ENCODE data around the gene MCU.
A peak's percentile ranks its signal among the peaks of the same experiment; 100 is the strongest.
"Not testable (repeated sequence)": the region's sequence is repeated elsewhere in the genome, so short reads cannot be mapped to it uniquely, and the experiment has no call there.

Gene MCU

DNA sequence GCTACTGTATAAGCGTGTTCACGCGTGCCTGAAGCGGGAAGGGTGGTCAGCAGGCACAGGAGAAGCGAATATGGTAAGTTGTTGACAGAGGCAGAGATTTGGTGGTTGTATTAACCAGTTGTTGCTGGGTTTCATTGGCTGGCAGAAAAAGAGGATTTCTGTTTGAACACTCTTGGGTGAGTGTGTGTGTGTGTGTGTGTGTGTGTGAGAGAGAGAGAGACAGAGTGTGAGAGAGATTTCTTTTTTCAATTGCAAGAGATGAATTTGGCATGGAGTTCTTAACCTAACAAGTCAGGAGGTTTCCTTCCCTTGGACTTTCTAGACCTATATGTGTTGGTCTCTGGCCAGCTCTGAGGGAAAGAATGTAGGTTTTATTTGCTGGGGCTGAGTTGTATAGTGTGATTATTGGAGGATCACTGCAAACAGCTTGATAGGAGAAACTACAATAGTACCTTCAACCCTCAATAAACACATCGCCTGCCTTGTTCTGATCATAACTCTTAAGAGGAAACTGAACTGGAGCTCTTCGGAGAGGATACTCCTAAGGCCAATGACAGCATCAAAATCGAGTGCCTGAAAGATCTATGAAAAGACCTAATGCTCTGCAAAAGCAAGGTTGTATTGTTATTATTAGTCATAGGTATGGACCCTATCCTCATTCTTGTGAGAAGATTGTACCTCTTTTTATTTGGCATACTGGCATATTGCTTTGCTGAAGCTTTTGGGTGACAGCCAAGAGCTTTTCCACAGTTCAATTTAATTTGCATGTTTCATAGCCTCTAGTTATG lies 1.2 kb downstream of the MCU start:
- Histone ChIP-seq H3K9me3 (replicated peaks in 1 of 11) (no peaks in the 10 kb centered on the region), H3K4me3 (peak overlapping the region; percentile 75 to 91 (median 86)), H3K9ac (peak overlapping the region; percentile 92 to 98 (median 96)), H3K27ac (peak overlapping the region; percentile 89 to 98 (median 93); a peak in 21 of 22 replicates), H3K27me3 (no peaks in the 10 kb centered on the region), H3K4me1 (peaks cover 28 to 37% (median 34%) of the 10 kb centered on the region in 10 experiments), H3K4me2 (peak overlapping the region; percentile 83 to 98 (median 91)), H3K36me3 (no peaks in the 10 kb centered on the region), H4K20me1 (peaks cover 6 to 47% (median 26%) of the 10 kb centered on the region in 11 experiments; a peak in 15 of 22 replicates)
- TF ChIP-seq Cebpa-rat (IDR thresholded peaks at IDR 0.05), result no peak

DNA sequence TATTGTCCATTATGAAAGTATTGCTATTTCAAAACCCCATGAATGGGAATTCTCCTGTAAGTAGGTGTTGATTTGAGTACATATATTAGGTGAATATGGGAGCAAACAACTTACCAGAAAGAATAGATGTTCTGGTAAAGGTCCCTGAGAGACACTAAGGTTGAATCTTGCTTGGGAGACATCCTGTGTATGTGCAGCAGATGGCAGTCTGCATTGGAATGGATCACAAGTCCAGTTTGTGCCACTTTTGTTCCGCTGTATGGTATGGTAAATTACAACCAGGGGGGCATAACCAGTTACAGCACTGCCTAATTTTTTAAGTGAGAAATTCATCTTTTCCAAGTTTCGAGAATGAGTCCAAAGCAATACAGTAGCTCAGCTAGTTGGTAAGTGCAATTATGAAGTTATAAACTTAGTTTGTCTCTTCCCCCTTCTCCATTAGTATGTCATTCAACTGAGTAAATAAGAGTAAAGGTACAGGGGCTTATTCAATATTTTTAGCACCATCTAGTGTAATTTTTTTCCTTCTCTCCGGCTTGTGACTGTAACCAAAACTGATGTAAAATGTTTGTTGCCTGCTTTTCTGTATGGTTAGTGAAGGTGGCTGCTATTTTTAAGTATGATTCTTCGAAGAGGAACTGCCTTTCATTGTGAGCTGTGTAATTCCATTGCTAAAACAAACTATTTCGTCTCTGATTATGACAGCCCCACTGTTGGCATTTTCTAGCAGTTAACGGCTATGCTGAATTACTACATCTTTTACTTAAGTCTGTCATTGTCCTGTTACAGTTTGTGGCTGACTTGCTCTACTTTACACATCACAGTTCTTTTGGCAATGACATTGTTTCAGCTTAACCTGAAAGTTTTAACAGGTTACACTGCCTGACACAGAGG lies 2.8 kb downstream of the MCU start:
- H3K9me3 ChIP-seq (replicated peaks in 1 of 11), result peaks cover 0 to 7% (median 0%) of the 10 kb centered on the region in 11 experiments; a peak in 4 of 22 replicates
- H3K9ac ChIP-seq, result peak overlapping the region in 7 of 11 experiments; percentile 0 to 20 (median 12); a peak in 7 of 22 replicates
- no peaks in the 10 kb centered on the region for H3K27me3 ChIP-seq
- H3K4me2 ChIP-seq, result peak overlapping the region; percentile 42 to 94 (median 90)
- H3K27ac ChIP-seq, result peak overlapping the region in 8 of 11 experiments; percentile 2 to 38 (median 20); a peak in 10 of 22 replicates
- no peaks in the 10 kb centered on the region for H3K36me3 ChIP-seq
- H4K20me1 ChIP-seq, result peaks cover 6 to 59% (median 28%) of the 10 kb centered on the region in 11 experiments; a peak in 15 of 22 replicates
- no peak overlapping the region for H3K4me3 ChIP-seq
- H3K4me1 ChIP-seq, result peaks cover 28 to 37% (median 34%) of the 10 kb centered on the region in 10 experiments
- no peak for TF ChIP-seq Cebpa-rat (IDR thresholded peaks at IDR 0.05)

DNA sequence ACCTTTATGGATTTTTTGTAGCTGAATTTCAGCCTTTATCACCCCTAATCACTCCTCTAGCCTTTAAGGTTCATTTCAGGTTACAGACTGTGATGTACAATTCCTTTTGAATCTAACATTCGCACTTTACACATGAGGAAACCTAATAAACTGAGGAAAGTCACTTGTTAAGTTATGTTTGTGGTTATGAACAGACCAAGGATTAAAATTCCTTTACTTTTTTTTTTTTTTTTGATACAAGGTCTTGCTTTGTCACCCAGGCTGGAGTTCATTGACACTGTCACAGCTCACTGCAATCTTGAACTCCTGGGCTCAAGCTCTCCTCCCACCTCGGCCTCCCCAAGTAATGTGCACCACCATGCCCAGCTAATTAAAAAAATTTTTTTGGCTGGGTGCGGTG lies 3.6 kb downstream of the MCU start:
- H3K36me3 ChIP-seq, result no peaks in the 10 kb centered on the region
- no peaks in the 10 kb centered on the region for H3K27me3 ChIP-seq
- peak overlapping the region; percentile 42 to 94 (median 90); a peak in 20 of 22 replicates for H3K4me2 ChIP-seq
- H4K20me1 ChIP-seq, result peaks cover 6 to 60% (median 30%) of the 10 kb centered on the region in 11 experiments; a peak in 16 of 22 replicates
- peak overlapping the region in 8 of 11 experiments; percentile 2 to 38 (median 8); a peak in 10 of 22 replicates for H3K27ac ChIP-seq
- no peak overlapping the region for H3K4me3 ChIP-seq
- H3K9ac ChIP-seq, result peak overlapping the region in 6 of 11 experiments; percentile 0 to 20 (median 9); a peak in 5 of 22 replicates
- peaks cover 28 to 37% (median 34%) of the 10 kb centered on the region in 10 experiments for H3K4me1 ChIP-seq
- TF ChIP-seq Cebpa-rat (IDR thresholded peaks at IDR 0.05), result no peak
- H3K9me3 ChIP-seq (replicated peaks in 1 of 11), result peaks cover 0 to 7% (median 0%) of the 10 kb centered on the region in 11 experiments; a peak in 4 of 22 replicates

GRCh38 chr10:72697716-72698115 lies 5.8 kb downstream of the MCU start:
- Histone ChIP-seq H3K4me3 (no peak overlapping the region), H3K4me2 (no peak overlapping the region), H4K20me1 (peaks cover 6 to 78% (median 33%) of the 10 kb centered on the region in 11 experiments; a peak in 17 of 22 replicates), H3K9me3 (replicated peaks in 1 of 11) (peaks cover 0 to 7% (median 0%) of the 10 kb centered on the region in 11 experiments; a peak in 4 of 22 replicates), H3K9ac (no peak overlapping the region), H3K27ac (no peak overlapping the region), H3K27me3 (no peaks in the 10 kb centered on the region), H3K36me3 (peaks cover 0 to 4% (median 0%) of the 10 kb centered on the region in 11 experiments; a peak in 2 of 22 replicates), H3K4me1 (peaks cover 27 to 32% (median 30%) of the 10 kb centered on the region in 10 experiments)
- TF ChIP-seq Cebpa-rat (IDR thresholded peaks at IDR 0.05), result no peak

- not testable (repeated sequence) for H3K4me1 ChIP-seq; H3K9me3 ChIP-seq (replicated peaks in 1 of 11); H3K27ac ChIP-seq; H3K9ac ChIP-seq; H3K27me3 ChIP-seq; H3K4me3 ChIP-seq; H3K36me3 ChIP-seq; H3K4me2 ChIP-seq
- peaks cover 0 to 65% (median 16%) of the 10 kb centered on the region in 11 experiments; a peak in 16 of 22 replicates for H4K20me1 ChIP-seq
Measured at GRCh38 chr10:72702465-72702864, 10.5 kb downstream of the MCU start.

GRCh38 chr10:72702868-72703581 lies 11.1 kb downstream of the MCU start:
- no peak overlapping the region for H3K4me2 ChIP-seq
- no peaks in the 10 kb centered on the region for H3K27me3 ChIP-seq
- H3K9ac ChIP-seq, result no peak overlapping the region
- TF ChIP-seq Cebpa-rat (IDR thresholded peaks at IDR 0.05), result no peak
- H3K36me3 ChIP-seq, result peaks cover 0 to 4% (median 0%) of the 10 kb centered on the region in 11 experiments; a peak in 2 of 22 replicates
- H3K27ac ChIP-seq, result no peak overlapping the region
- peaks cover 0 to 7% (median 0%) of the 10 kb centered on the region in 11 experiments; a peak in 4 of 22 replicates for H3K9me3 ChIP-seq (replicated peaks in 1 of 11)
- H4K20me1 ChIP-seq, result peaks cover 0 to 69% (median 16%) of the 10 kb centered on the region in 11 experiments; a peak in 15 of 22 replicates
- H3K4me3 ChIP-seq, result no peak overlapping the region
- H3K4me1 ChIP-seq, result no peaks in the 10 kb centered on the region

- Histone ChIP-seq H3K4me2 (no peak overlapping the region), H3K27me3 (no peaks in the 10 kb centered on the region), H3K27ac (no peak overlapping the region), H3K9me3 (replicated peaks in 1 of 11) (no peaks in the 10 kb centered on the region), H3K36me3 (peaks cover 0 to 9% (median 0%) of the 10 kb centered on the region in 11 experiments; a peak in 2 of 22 replicates), H3K4me1 (no peaks in the 10 kb centered on the region), H4K20me1 (peaks cover 0 to 71% (median 16%) of the 10 kb centered on the region in 11 experiments; a peak in 15 of 22 replicates), H3K4me3 (no peak overlapping the region), H3K9ac (no peak overlapping the region)
- TF ChIP-seq Cebpa-rat (IDR thresholded peaks at IDR 0.05), result no peak
Measured at GRCh38 chr10:72704117-72704516, 12.2 kb downstream of the MCU start.

DNA sequence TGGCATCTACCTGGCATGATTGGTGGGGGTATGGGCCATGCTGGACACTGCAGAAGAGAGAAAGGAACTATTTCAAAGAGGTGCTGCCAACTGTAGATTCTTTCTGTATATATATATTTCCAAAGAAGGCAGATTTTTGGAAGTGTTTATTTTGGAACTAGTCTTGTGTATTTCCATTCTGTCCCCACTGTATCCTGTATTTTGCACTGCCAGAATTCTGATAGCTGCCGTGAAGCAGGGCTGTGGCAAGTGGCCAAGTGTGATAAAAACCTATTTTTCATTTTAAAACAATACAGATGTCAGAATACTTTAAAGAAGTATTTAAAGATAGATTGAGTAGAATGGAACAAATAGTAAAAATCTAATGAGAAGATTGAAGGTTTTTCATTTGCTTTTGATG lies 17.1 kb downstream of the MCU start:
- Histone ChIP-seq H3K9ac (no peak overlapping the region), H3K9me3 (replicated peaks in 1 of 11) (no peaks in the 10 kb centered on the region), H3K4me3 (no peak overlapping the region), H3K27me3 (no peaks in the 10 kb centered on the region), H3K36me3 (peaks cover 0 to 9% (median 0%) of the 10 kb centered on the region in 11 experiments; a peak in 1 of 22 replicates), H4K20me1 (peaks cover 0 to 43% (median 3%) of the 10 kb centered on the region in 11 experiments; a peak in 8 of 22 replicates), H3K4me1 (no peaks in the 10 kb centered on the region), H3K27ac (no peak overlapping the region), H3K4me2 (no peak overlapping the region)
- TF ChIP-seq Cebpa-rat (IDR thresholded peaks at IDR 0.05), result no peak
